Lower leg skin (tissue), 4 donors: Measurements from ENCODE around the gene DHX36. TPM values are rescaled to one million over a fixed set of nuclear protein-coding genes. Genes with fewer than 3 reads are reported as not detected.

Experiments used
- DNase-seq, 2 donors: peaks; one replicate each; pipeline ENCODE4 v3.0.0-alpha.2; 2019; ENCODE audit warnings: low spot score in 2 of 2
- H3K4me3 ChIP-seq: fragments of 200-600 bp; sonication (generic); 2 replicates; pipeline ENCODE4 v1.5.1; 2017; ENCODE audit warnings: mild to moderate bottlenecking, low read depth; ENCODE audit not compliant: poor library complexity, severe bottlenecking
- POLR2A ChIP-seq, 2 donors: fragments of 450-650 bp; IDR thresholded peaks; one replicate each; pipeline ENCODE4 v1.6.1; 2016 to 2017; ENCODE audit warnings: antibody characterized with exemption in 2 of 2, mild to moderate bottlenecking in 1 of 2, moderate library complexity in 1 of 2
- WGBS, 2 donors: methylation state at CpG; one replicate each; pipeline ENCODE4 v1.1.5; 2018; 5-methylcytosine and 5-hydroxymethylcytosine counted together
- intact Hi-C: fragments of 100-400 bp; cut with DNase I; formaldehyde crosslinking; loops from one replicate; pipeline ENCODE4 v1.15.0; 2023; ENCODE audit warnings: low total_unique reads
- total RNA-seq, 4 donors: library from RNA; depleted of rRNA; stranded (reverse); fragments of >200 nt; gene quantifications; one replicate each; pipeline ENCODE4 v1.1.0, GENCODE V29; 2016
- TF ChIP-seq, protein P1 (sequence below), 3 donors: fragments of 450-650 bp; IDR thresholded peaks; one replicate each; pipeline ENCODE4 v1.5.1; 2016; ENCODE audit warnings: antibody characterized with exemption in 3 of 3, mild to moderate bottlenecking in 3 of 3, moderate library complexity in 2 of 3

The DHX36 gene
- total RNA-seq, 4 donors from 2014 or later, result 25.8 to 55.5 (median 40.8) TPM

DNA sequence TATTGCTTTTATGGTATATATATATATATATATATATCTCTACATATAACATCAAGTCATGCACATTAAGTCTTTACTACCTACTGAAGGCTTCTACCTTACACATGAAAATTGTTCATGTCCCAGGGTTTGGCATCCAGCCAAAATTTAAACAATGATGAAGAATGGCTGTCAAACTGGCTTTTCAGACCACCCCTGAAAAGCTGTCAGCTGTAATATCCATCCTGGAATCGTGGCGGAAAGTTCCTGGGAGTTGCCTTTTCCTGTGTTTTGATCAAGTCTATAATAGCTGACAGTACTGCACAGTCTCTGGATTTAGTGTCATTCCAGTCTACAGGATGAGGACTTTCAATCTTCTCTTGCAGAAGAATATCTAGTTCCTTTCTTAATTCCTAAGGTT lies 48.3 kb downstream of the DHX36 start:
- intact Hi-C loops, result no loop called here
- no peak overlapping the region for H3K4me3 ChIP-seq
- DNase-seq, result no peak
- 83% methylated on average over 2 of the region's 2 CpGs for WGBS, 2 donors
- no peak for TF ChIP-seq POLR2A (IDR thresholded peaks at IDR 0.05)
- TF ChIP-seq, protein P1, sequence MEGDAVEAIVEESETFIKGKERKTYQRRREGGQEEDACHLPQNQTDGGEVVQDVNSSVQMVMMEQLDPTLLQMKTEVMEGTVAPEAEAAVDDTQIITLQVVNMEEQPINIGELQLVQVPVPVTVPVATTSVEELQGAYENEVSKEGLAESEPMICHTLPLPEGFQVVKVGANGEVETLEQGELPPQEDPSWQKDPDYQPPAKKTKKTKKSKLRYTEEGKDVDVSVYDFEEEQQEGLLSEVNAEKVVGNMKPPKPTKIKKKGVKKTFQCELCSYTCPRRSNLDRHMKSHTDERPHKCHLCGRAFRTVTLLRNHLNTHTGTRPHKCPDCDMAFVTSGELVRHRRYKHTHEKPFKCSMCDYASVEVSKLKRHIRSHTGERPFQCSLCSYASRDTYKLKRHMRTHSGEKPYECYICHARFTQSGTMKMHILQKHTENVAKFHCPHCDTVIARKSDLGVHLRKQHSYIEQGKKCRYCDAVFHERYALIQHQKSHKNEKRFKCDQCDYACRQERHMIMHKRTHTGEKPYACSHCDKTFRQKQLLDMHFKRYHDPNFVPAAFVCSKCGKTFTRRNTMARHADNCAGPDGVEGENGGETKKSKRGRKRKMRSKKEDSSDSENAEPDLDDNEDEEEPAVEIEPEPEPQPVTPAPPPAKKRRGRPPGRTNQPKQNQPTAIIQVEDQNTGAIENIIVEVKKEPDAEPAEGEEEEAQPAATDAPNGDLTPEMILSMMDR (IDR thresholded peaks at IDR 0.05), result no peak

DNA sequence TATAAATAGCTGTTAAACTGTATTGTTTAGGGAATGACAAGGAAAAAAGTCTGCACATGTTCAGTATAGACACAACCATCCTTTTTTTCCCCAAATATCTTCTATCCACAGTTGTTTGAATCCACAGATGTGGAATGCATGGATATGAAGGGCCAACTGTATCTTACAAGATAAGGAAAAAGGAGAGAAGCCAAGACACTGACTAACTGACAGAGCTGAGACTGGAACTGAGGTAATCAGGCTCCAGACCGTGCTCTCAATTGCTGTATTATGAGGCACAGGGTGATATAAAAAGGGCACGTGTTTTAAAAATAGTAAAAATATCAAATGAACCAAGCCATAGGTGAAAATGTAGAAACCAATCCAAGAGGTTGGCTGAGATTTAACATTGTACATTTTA lies 49.0 kb downstream of the DHX36 start:
- no peak for DNase-seq
- intact Hi-C loops, result no loop called here
- H3K4me3 ChIP-seq, result no peak overlapping the region
- 93% methylated on average over 2 of the region's 2 CpGs for WGBS, 2 donors
- TF ChIP-seq POLR2A (IDR thresholded peaks at IDR 0.05), result no peak
- TF ChIP-seq, protein P1 (IDR thresholded peaks at IDR 0.05), result no peak

DNA sequence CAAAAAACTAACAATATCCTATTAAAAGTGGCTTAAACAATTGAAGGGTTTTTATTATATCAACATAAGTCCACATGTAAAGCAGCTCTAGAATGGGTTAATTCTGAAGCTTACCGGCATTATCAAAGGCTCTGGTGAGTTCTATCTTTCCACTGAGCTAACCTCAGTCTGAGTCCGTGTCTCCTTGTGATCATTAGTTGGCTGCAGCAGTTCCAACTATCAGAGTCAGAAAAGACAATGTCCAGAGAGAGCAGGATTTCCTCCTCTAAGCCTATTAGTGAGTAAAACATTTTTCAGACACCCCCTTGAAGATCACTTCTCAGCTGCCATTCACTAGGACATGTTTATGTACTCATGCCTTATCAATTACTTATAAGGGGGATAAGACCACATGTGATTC lies 49.9 kb downstream of the DHX36 start:
- intact Hi-C loops, result no loop called here
- H3K4me3 ChIP-seq, result no peak overlapping the region
- TF ChIP-seq, protein P1 (IDR thresholded peaks at IDR 0.05), result no peak
- TF ChIP-seq POLR2A (IDR thresholded peaks at IDR 0.05), result no peak
- DNase-seq, result no peak
- WGBS, 2 donors, result 57 to 61% methylated on average over 2 of the region's 2 CpGs

- no peak for DNase-seq
- no peak for TF ChIP-seq POLR2A (IDR thresholded peaks at IDR 0.05)
- TF ChIP-seq, protein P1 (IDR thresholded peaks at IDR 0.05), result no peak
Observed at GRCh38 chr3:154273381-154273780, 50.9 kb downstream of the DHX36 start.

DNA sequence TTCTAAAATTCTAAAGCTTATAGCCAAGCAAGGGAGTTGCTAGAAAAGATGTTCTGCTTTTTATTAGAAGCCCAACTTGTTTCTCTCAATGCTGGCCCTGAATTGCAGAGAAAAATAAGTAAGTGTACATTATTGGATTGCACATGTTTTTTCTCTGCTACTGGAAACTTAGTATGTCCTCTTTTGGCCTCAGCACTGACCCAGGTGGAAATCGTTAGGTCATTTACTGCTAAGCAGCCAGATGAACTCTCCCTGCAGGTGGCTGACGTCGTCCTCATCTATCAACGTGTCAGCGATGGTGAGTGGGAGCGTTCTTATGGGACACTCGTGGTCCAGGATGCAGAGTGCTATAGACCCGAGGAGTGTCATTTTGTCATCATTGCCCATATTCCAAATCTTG lies 69.8 kb downstream of the DHX36 start:
- WGBS, 2 donors, result 76 to 85% methylated on average over 8 of the region's 8 CpGs
- TF ChIP-seq POLR2A (IDR thresholded peaks at IDR 0.05), result no peak
- TF ChIP-seq, protein P1 (IDR thresholded peaks at IDR 0.05), result no peak
- no peak overlapping the region for H3K4me3 ChIP-seq
- no peak for DNase-seq
- intact Hi-C loops, result loop anchor here (10.0 kb wide), 1 partner anchor 160 kb away; no protein-coding TSS in a partner anchor

More at GRCh38 chr3:154273381-154273780, 50.9 kb downstream of the DHX36 start:
- no peak overlapping the region for H3K4me3 ChIP-seq
- intact Hi-C loops, result no loop called here
- WGBS, 2 donors, result 68 to 72% methylated on average over 2 of the region's 2 CpGs
